HG03439 (cell line): ENCODE results near the gene SFXN2.
"Not testable (repeated sequence)": the region's sequence is repeated elsewhere in the genome, so short reads cannot be mapped to it uniquely, and the experiment has no call there.

Experiments
- ATAC-seq: cut with Tn5 transposase; IDR thresholded peaks from one replicate; pipeline ENCODE4 v1.9.1; 2021; ENCODE audit warnings: mild to moderate bottlenecking, moderate library complexity; ENCODE audit not compliant: unreplicated experiment

The SFXN2 gene

DNA sequence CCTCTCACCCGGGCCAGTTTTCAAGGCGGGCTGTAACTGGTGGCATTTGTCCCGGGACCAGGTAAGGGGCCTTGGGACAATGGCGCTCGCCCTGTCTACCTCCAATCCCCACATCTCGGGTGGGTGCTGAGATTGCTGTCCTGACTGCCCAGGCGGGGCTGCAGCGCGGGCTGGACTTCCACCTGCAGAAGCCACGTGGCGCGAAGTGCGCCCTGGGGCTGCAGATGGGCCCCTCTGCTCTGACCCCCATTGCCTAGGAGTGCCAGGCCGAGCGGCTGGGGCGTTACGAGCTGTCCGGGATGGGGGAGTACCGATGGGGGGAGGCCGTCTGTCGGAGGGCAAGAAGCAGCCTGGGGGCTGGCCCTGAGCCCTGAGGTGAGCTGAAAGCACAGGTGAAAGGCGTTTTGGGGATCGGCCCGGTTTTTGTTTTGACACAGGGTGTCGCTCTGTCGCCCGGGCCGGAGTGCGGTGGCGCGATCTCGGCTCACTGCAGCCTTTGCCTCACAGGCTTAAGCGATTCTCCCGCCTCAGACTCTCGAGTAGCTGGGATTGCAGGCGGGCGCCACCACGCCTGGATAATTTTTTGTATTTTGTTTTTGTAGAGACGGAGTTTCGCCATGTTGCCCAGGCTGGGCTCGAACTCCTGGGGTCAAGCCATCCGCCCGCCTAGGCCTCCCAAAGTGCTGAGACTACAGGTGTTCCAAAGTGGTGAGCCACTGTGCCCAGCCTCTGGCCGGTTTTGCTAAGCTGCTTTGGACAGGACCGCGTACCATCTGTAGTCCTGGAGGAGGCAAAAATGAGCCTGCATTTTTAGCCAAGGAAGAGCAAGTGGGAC is at the start of gene SFXN2:
Gene SFXN2, plus strand, starts transcription at position 16 of the 835 bp plus-strand sequence. CDS start 12,001 bp downstream, outside the sequence.
- peak; percentile 33 for ATAC-seq

GRCh38 chr10:102665904-102666509 is 48.4 kb upstream of the SFXN2 start:
- ATAC-seq: no peak

DNA sequence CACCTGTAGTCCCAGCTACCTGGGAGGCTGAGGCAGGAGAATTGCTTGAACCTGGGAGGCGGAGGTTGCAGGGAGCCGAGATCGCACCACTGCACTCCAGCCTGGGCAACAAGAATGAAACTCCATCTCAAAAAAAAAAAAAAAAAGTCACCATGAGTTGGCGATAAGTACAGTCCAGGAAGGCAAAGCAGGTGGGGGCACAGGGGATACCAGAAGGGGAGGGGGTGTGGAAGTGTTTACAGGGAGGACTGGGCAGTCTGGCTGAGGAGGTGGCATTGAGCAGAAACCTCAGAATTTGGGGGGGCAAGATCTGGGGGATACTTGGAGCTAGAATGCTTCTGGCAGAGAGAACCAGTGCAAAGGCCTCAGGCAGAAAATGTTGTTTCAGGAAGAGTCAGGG is 47.0 kb upstream of the SFXN2 start:
- not testable (repeated sequence) for ATAC-seq

DNA sequence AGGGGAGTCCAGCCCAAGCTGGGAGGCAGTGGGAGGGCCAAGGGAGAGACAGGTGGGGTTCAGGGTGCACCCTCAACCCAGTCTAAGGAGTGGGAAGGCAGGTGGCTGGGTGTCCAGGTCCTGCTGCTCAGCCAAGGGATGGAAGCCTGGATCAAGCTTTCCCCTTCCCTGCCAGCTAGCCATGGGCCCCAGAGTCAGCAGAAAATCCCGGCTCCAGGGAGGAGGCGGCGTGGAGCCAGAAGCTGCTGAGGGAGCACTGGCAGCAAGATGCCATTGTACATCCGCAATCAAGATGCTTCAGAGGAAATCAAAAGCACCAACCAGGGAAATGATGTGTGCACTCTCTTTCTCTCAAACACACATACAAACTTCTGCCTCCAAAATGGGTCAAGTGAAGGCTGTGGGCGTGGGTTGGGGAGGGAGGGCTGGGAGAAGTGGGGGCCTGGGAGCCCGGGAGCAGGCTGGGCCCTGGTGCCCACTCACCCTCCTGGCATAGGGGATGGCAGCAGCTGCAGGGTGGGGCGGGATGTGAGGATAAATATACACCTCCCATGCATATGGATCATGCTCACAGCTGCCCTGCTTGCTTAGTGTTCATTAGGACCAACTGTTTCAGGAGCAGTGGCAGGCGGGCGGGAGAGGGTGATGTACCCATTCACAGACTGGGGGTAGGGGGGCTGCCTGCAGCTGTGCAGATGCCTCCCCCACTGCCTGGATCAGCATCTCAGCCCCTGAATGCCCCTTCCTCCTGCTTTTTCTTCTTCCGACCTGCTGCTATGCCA is 45.9 kb upstream of the SFXN2 start:
- no peak for ATAC-seq

DNA sequence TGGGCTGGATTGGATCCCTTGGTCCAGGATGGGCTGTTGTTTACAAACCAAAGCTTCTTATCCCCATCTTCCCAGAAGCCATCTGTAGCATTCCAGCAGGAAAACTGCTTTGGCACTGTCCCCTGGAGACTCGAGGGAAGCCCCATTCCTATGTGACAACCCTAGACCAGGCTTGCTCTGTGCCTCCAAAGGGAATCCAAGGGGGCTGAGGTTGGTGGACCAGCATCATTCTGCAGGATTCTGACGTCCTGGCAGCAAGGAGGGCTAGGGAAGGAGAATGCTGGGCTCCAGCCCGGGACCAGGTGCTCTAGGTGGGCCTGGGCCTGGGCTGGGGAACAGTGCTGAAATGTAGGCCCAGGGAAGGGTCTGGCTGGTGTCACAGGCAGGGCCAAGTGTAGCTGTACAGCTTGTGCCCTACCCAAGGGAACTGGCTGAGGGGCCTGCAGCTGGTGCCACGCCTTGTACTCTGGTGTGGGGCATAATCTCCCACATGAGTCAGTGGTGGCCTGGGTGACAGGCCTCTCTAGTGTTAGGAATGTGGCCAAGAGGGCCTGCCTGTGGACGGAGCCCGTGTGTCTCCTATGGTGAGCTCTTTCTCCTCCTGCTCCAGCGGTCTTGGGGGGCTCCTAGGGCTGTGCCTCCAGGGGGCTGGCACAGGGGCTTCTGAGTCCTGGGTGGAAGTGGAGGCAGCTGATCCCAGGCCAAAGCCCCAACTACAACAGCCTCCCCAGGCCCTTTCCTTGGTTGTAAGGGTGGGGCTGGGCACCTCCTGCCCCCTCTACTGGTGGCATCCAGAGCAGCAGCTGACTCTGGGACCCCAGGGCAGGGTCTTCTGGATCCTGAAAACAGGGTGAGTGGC is 45.0 kb upstream of the SFXN2 start:
- no peak for ATAC-seq

DNA sequence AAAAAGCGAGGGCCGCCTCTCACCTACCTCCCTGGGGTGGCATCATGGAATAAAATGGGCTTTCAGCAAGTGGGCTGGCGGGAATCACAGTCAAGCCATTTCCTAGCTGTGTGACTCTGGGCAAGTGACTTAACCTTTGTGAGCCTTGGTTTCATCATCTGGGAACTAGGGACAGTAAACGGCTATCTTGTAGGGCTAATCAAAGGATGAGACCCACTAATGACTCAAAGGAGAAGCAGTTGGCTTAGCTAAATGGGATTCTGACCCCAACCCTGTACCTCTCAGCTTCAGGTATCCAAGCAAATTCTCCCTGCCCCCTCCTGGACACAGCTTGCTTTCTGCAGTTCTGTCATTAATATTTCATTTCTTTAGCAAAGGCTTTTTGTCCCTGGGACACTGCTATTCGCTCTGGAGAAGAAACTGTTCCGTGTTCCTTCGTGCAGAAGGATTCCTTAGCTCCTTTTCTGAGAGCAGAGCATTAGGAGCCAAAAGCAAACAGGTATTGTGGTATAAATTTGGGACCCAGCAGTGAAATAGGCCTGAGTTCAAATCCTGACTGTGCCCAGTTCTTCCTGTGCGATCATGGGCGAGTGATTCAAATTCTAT is 44.3 kb upstream of the SFXN2 start:
- ATAC-seq: no peak

- ATAC-seq: no peak
Measured at GRCh38 chr10:102670871-102671434, 43.5 kb upstream of the SFXN2 start.

DNA sequence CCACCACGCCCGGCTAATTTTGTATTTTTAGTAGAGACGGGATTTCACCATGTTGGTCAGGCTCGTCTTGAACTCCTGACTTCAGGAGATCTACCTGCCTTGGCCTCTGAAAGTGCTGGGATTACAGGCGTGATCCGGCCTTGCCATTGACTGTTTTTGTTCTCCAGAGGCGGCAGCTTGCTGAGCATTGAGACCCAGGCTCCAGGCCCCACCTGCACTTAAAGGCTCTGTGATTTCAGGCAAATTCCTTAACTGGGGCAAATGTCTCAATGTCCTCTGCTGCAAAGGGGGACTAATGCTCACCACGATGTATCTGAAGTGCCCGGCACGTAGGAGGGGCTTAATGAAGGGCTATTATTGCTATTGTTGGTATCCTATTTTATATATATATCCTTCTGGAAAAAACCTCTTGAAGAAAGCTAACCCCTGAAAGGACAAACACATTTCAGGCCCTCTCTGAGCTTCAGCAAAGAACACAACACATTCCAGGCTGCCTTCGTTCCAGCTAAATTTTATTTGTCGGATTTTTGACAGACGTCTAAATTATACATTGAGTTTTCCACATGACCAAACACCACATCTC is 41.1 kb upstream of the SFXN2 start:
- no peak for ATAC-seq

- ATAC-seq: no peak
Measured at GRCh38 chr10:102673819-102674511, 40.5 kb upstream of the SFXN2 start.

- ATAC-seq: no peak
Measured at GRCh38 chr10:102674566-102674965, 39.9 kb upstream of the SFXN2 start.

- ATAC-seq: no peak
Measured at GRCh38 chr10:102675011-102675665, 39.3 kb upstream of the SFXN2 start.

- no peak for ATAC-seq
Measured at GRCh38 chr10:102675666-102676533, 38.5 kb upstream of the SFXN2 start.

DNA sequence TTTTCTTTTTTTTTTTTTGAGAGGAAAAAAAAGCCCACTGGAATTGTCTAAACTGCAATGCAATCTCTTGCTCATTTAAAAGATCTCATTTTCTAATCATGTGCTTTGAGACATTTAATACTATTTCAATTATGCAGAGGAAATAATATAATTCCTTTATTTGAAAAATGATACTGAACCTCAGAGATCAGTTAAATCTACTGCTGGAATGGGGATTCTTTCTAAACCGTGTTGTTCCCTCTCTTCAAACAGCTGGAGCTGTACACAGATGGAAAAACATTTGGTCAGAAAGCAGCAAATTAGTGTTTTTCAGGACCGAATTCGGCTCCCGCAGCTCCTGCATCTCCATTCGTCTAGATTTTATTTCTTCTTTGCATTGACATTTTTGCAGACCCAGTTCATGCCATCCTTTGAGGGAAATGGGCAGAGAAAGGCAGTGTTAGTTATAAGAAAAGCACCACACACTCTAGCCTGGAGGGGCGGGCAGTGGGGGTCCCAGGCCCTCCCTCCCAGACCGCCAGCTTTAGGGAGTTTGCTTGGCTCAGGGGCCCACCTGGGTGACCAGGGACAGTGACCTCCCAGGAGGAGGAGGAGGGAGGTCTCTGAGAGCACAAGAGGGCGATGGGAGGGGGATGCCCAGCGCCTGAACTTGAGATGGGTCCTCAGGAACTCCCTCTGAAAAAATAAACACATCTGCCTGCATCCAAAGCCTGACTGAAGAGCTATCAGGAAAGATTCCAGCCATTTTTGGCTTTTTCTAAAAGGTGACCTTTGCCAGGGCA is 37.7 kb upstream of the SFXN2 start:
- no peak for ATAC-seq

- ATAC-seq: no peak
Measured at GRCh38 chr10:102677331-102678067, 36.9 kb upstream of the SFXN2 start.

GRCh38 chr10:102678068-102678400 is 36.4 kb upstream of the SFXN2 start:
- ATAC-seq: no peak

- ATAC-seq: no peak
Measured at GRCh38 chr10:102678842-102679289, 35.6 kb upstream of the SFXN2 start.
